Astrocyte (in vitro differentiated cells and primary cell): ENCODE data around the gene SKA2. TPM values are rescaled to one million over a fixed set of nuclear protein-coding genes. Genes with fewer than 3 reads are reported as not detected.

ENCODE experiments used
- DNase-seq: peaks from one replicate; pipeline ENCODE4 v3.0.0-alpha.2; 2010; ENCODE audit warnings: low read depth
- FAIRE-seq: peaks from 2 replicates; lab custom pipeline; 2011; peaks lifted over from hg19 to GRCh38; lab: Jason Lieb, UNC
- H2AFZ ChIP-seq: 2 replicates; pipeline ENCODE4 v1.6.0; 2012; ENCODE audit warnings: low read depth, low read length, inconsistent platforms
- H3K27ac ChIP-seq: 2 replicates; pipeline ENCODE4 v1.5.1; 2011; ENCODE audit warnings: low read depth, low read length, inconsistent platforms
- H3K27me3 ChIP-seq: 2 replicates; pipeline ENCODE4 v1.6.0; 2011; ENCODE audit warnings: low read length, inconsistent platforms; ENCODE audit not compliant: insufficient read depth
- H3K36me3 ChIP-seq: 2 replicates; pipeline ENCODE4 v1.5.1; 2011; ENCODE audit warnings: low read length, inconsistent platforms; ENCODE audit not compliant: insufficient read depth
- H3K4me1 ChIP-seq: 2 replicates; pipeline ENCODE4 v1.5.1; 2011; ENCODE audit warnings: low read length, inconsistent platforms; ENCODE audit not compliant: insufficient read depth
- H3K4me2 ChIP-seq: 2 replicates; pipeline ENCODE4 v1.6.0; 2012; ENCODE audit warnings: low read length, inconsistent platforms
- H3K4me3 ChIP-seq: 2 replicates; pipeline ENCODE4 v1.5.1; 2011; ENCODE audit warnings: low read depth, mild to moderate bottlenecking, low read length, inconsistent platforms; ENCODE audit not compliant: insufficient read depth
- H3K79me2 ChIP-seq: 2 replicates; pipeline ENCODE4 v1.6.0; 2012; ENCODE audit warnings: mild to moderate bottlenecking, low read length, inconsistent platforms; ENCODE audit not compliant: insufficient read depth
- H3K9ac ChIP-seq: 2 replicates; pipeline ENCODE4 v1.6.0; 2012; ENCODE audit warnings: mild to moderate bottlenecking, low read length, inconsistent platforms
- H3K9me3 ChIP-seq: 2 replicates; pipeline ENCODE4 v1.5.1; 2012; ENCODE audit warnings: low read depth, mild to moderate bottlenecking, low read length, inconsistent platforms; ENCODE audit not compliant: insufficient read depth
- H4K20me1 ChIP-seq: 2 replicates; pipeline ENCODE4 v1.6.0; 2012; ENCODE audit warnings: low read length, inconsistent platforms; ENCODE audit not compliant: insufficient read depth
- H3K27ac Mint-ChIP-seq: one replicate; pipeline ENCODE4 v1.8.0; 2021; ENCODE audit warnings: mild to moderate bottlenecking, mixed read lengths; ENCODE audit not compliant: unreplicated experiment
- H3K27me3 Mint-ChIP-seq: one replicate; pipeline ENCODE4 v1.8.0; 2021; ENCODE audit warnings: low read depth, mixed read lengths; ENCODE audit not compliant: unreplicated experiment
- H3K36me3 Mint-ChIP-seq: one replicate; pipeline ENCODE4 v1.8.0; 2021; ENCODE audit warnings: low read depth, mixed read lengths; ENCODE audit not compliant: unreplicated experiment
- H3K4me1 Mint-ChIP-seq: one replicate; pipeline ENCODE4 v1.8.0; 2021; ENCODE audit warnings: low read depth, mixed read lengths; ENCODE audit not compliant: unreplicated experiment
- H3K4me3 Mint-ChIP-seq: one replicate; pipeline ENCODE4 v1.8.0; 2021; ENCODE audit warnings: mild to moderate bottlenecking, moderate library complexity, mixed read lengths; ENCODE audit not compliant: unreplicated experiment
- H3K9me3 Mint-ChIP-seq: one replicate; pipeline ENCODE4 v1.8.0; 2021; ENCODE audit warnings: mild to moderate bottlenecking, mixed read lengths; ENCODE audit not compliant: unreplicated experiment
- CTCF ChIP-seq: IDR thresholded peaks from 2 replicates; pipeline ENCODE4 v1.5.1; 2011; ENCODE audit warnings: low read depth, mild to moderate bottlenecking, inconsistent platforms, low read length, moderate library complexity; ENCODE audit not compliant: insufficient read depth
- EZH2 ChIP-seq: IDR thresholded peaks from 2 replicates; pipeline ENCODE4 v1.6.1; 2012; ENCODE audit warnings: mild to moderate bottlenecking, low read length, inconsistent platforms; ENCODE audit not compliant: insufficient read depth
- total RNA-seq: library from RNA; stranded (reverse); gene quantifications from 2 replicates; pipeline ENCODE4 v1.2.1, GENCODE V29; 2021

The SKA2 gene
- total RNA-seq, 1 donor from 2014 or later, result 42.6 TPM

GRCh38 chr17:59167571-59168001 is 12.6 kb upstream of the SKA2 start:
- Mint-ChIP-seq H3K4me3 (no peak overlapping the region), H3K36me3 (no peaks in the 10 kb centered on the region), H3K27ac (no peak overlapping the region), H3K9me3 (no peaks in the 10 kb centered on the region), H3K27me3 (no peaks in the 10 kb centered on the region), H3K4me1 (peaks cover 7% of the 10 kb centered on the region)
- TF ChIP-seq CTCF (no peak), EZH2 (no peak)
- H3K36me3 ChIP-seq, result peaks cover 9% of the 10 kb centered on the region
- no peaks in the 10 kb centered on the region for H3K27me3 ChIP-seq
- no peak overlapping the region for H3K9ac ChIP-seq
- peak overlapping the region; percentile 40 for H3K27ac ChIP-seq
- DNase-seq (peak; percentile 59), FAIRE-seq (no peak)
- H3K9me3 ChIP-seq, result no peaks in the 10 kb centered on the region
- no peaks in the 10 kb centered on the region for H4K20me1 ChIP-seq
- H3K4me3 ChIP-seq, result no peak overlapping the region
- peak overlapping the region; percentile 35 for H2AFZ ChIP-seq
- peaks cover 71% of the 10 kb centered on the region for H3K79me2 ChIP-seq
- peak overlapping the region; percentile 62 for H3K4me2 ChIP-seq
- peaks cover 12% of the 10 kb centered on the region for H3K4me1 ChIP-seq

- Histone ChIP-seq H3K4me1 (peaks cover 12% of the 10 kb centered on the region), H3K9me3 (no peaks in the 10 kb centered on the region), H3K79me2 (peaks cover 84% of the 10 kb centered on the region), H3K27me3 (no peaks in the 10 kb centered on the region), H2AFZ (peak overlapping the region; percentile 6), H3K36me3 (peaks cover 5% of the 10 kb centered on the region), H4K20me1 (no peaks in the 10 kb centered on the region), H3K4me3 (no peak overlapping the region), H3K27ac (no peak overlapping the region), H3K9ac (no peak overlapping the region), H3K4me2 (peak overlapping the region; percentile 30)
- H3K27ac Mint-ChIP-seq, result no peak overlapping the region
- TF ChIP-seq EZH2 (no peak), CTCF (peak; percentile 68)
- FAIRE-seq (no peak), DNase-seq (peak; percentile 47)
- H3K36me3 Mint-ChIP-seq, result no peaks in the 10 kb centered on the region
- H3K9me3 Mint-ChIP-seq, result no peaks in the 10 kb centered on the region
- no peaks in the 10 kb centered on the region for H3K27me3 Mint-ChIP-seq
- H3K4me1 Mint-ChIP-seq, result peaks cover 7% of the 10 kb centered on the region
- no peak overlapping the region for H3K4me3 Mint-ChIP-seq
These were observed 11.0 kb upstream of the SKA2 start for GRCh38 chr17:59165933-59166342.

GRCh38 chr17:59161477-59161876 is 6.5 kb upstream of the SKA2 start:
- FAIRE-seq, result no peak
- peaks cover 97% of the 10 kb centered on the region for H3K79me2 ChIP-seq

More at GRCh38 chr17:59161477-59161876, 6.5 kb upstream of the SKA2 start:
- Histone ChIP-seq H3K4me2 (no peak overlapping the region), H3K4me3 (no peak overlapping the region), H3K27me3 (no peaks in the 10 kb centered on the region), H4K20me1 (no peaks in the 10 kb centered on the region), H3K4me1 (peaks cover 8% of the 10 kb centered on the region), H3K9ac (no peak overlapping the region), H3K27ac (no peak overlapping the region), H2AFZ (no peak overlapping the region), H3K36me3 (no peaks in the 10 kb centered on the region), H3K9me3 (no peaks in the 10 kb centered on the region)
- no peak for DNase-seq
- no peak overlapping the region for H3K27ac Mint-ChIP-seq
- TF ChIP-seq CTCF (no peak), EZH2 (no peak)
- H3K27me3 Mint-ChIP-seq, result no peaks in the 10 kb centered on the region
- peaks cover 8% of the 10 kb centered on the region for H3K4me1 Mint-ChIP-seq
- H3K9me3 Mint-ChIP-seq, result no peaks in the 10 kb centered on the region
- H3K36me3 Mint-ChIP-seq, result no peaks in the 10 kb centered on the region
- no peak overlapping the region for H3K4me3 Mint-ChIP-seq
